Forelimb muscle (tissue), 1 donor: Measurements from ENCODE around the gene GPR152. TPM values are rescaled to one million over a fixed set of nuclear protein-coding genes. Genes with fewer than 3 reads are reported as not detected.

Experiments
- DNase-seq: peaks from one replicate; pipeline ENCODE4 v3.0.0-alpha.2; 2013; ENCODE audit warnings: low read depth
- polyA plus RNA-seq: library from polyadenylated mRNA; unstranded; fragments of 120-200 nt; gene quantifications from one replicate; pipeline ENCODE4 v1.2.1, GENCODE V29; 2013; ENCODE audit not compliant: insufficient read length

The GPR152 gene
- polyA plus RNA-seq, 1 donor, result not detected

- DNase-seq, result no peak
Observed at GRCh38 chr11:67423891-67424613, 28.5 kb downstream of the GPR152 start.

DNA sequence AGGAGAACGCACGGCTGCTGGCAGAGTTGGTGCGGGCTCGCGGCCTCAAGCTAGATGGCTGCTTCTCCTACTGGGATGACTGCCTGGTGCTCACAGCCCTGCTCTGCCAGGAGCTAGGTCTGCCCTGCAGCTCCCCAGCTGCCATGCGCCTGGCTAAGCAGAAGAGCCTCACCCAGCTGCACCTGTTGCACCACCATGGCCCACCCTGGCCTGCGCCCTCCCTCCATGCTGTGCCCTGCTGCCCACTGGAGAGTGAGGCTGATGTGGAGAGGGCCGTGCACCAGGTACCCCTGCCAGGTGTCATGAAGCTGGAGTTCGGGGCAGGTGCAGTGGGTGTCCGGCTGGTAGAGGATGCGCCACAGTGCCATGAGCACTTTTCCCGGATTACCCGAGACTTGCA lies 29.1 kb downstream of the GPR152 start:
- no peak for DNase-seq

DNA sequence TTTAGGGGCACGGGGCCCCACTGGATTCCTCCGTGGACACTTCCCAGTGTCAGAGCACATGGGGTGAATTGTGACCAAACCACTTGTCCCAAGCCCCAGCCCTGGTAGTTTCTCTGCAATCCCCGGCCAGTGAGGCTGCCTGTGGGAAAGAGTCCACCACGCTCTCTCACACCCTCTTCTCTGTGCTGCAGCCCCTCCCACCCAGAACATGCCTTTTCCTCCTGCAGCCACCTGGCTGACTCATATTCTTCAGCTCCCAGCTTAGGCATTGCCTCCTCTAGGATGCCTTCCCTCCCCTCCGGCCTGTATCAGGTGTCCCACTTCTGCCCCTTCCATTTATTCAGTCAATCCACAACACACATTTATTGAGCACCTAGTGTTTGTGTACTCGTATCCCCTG lies 29.6 kb downstream of the GPR152 start:
- no peak for DNase-seq

DNA sequence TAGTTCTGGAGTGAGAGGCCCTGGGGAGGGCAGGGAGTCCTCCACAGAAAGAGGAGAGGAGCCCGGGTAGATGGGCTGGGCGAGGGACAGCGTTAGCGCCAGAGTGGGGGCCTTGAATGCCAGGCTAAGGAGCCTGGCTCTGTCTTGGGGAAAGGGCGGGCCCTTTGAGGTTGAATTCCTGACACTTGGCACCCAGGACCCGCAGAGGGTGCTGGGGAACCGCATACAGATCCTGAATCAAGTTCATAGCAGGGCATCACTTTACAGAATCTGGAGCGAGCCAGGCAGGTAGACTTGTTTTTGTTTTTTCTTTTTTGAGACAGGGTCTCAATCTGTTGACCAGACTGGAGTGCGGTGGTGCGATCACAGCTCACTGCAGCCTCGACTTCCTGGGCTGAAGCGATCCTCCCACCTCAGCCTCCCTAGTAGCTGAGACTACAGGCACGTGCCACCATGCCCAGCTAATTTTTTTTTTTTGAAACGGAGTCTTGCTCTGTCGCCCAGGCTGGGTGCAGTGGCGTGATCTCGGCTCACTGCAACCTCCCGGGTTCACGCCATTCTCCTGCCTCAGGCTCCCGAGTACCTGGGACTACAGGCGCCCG lies 31.0 kb downstream of the GPR152 start:
- no peak for DNase-seq

- no peak for DNase-seq
Observed at GRCh38 chr11:67420646-67421429, 31.7 kb downstream of the GPR152 start.

DNA sequence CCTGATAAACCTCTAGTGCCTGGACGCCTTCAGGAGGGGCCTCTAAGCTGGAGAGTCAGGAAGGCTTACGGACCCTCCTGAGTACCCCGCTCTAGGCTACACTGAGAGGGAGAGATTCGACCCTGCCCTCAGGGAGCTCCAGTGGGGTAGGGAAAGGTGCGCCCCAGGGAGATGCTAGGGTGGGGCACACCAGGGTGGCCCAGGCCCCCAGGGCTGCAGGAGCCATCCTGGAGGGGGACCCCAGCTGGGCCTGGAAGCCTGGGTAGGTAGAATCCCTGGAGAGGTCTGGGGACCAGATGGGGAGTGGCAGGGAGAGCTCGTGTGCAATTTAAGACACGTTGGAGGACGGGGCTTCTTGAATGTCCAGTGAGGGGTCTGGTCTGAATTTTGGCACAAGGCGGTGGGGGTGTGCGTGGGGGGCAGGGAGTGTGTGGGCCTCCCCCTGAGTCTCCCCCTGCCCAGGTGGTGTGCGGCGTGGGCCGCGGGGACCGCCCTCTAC lies 32.3 kb downstream of the GPR152 start:
- DNase-seq, result no peak

DNA sequence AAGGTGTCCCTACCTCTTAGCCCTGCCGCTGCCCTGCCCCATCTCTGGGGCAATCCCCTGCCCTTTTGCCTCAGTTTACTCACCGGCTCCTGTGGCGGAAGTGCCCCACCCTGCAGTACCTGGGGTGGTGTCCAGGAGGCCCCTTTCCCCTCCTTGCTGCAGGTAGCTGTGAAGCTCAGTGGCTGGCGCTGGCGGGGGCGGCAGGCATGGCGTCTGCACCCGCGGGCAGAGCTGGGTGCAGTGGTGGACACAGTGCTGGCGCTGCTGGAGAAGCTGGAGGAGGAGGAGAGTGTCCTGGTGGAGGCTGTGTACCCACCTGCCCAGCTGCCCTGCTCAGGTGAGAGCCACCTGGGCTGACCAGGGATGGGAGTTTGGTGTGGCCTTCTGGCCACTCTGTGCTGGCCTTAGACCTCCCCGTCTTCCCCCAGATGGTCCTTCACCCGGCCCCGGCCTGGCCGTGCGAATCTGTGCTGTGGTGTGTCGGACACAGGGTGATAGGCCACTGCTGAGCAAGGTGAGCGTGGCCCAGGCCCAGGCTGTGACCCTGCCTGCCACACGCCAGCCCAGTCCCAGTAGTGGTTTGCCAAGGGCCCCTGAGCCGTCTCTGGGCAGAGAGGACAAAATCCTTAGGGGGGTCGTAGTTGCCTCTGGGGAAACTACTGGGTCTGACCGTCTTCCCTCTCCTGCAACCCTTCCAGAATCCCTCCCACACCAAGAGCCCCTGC lies 33.0 kb downstream of the GPR152 start:
- no peak for DNase-seq

DNA sequence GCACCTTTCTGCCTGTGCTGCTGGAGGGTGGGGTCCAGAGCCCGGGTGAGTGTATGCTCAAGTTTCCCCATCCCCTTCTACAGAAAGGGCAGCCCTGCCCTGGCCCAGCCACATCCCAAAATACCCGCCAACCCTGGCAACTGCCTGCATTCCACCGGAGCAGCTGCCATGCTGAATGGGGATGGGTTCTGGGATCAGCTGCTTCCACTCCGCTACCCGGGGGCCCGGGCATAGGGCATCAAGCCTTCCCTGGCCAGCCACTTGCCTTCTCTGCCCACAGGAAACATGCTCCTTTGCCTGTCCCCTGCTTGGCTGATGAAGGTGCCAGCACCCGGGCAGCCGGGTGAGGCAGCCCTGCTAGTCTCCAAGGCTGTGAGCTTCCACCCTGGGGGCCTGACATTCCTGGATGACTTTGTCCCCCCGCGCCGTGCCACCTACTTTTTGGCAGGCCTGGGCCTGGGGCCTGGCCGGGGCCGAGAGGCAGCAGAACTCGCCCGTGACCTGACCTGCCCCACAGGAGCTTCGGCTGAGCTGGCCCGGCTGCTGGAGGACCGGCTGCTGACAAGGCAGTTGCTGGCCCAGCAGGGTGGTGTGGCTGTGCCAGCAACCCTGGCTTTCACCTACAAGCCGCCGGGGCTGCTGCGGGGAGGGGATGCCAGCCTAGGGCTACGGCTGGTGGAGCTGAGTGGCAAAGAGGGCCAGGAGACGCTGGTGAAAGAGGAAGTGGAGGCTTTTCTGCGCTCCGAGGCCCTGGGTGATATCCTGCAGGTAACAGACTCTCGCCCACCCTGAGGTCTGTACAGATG lies 33.9 kb downstream of the GPR152 start:
- DNase-seq, result no peak

GRCh38 chr11:67417425-67417824 lies 35.1 kb downstream of the GPR152 start:
- no peak for DNase-seq

DNA sequence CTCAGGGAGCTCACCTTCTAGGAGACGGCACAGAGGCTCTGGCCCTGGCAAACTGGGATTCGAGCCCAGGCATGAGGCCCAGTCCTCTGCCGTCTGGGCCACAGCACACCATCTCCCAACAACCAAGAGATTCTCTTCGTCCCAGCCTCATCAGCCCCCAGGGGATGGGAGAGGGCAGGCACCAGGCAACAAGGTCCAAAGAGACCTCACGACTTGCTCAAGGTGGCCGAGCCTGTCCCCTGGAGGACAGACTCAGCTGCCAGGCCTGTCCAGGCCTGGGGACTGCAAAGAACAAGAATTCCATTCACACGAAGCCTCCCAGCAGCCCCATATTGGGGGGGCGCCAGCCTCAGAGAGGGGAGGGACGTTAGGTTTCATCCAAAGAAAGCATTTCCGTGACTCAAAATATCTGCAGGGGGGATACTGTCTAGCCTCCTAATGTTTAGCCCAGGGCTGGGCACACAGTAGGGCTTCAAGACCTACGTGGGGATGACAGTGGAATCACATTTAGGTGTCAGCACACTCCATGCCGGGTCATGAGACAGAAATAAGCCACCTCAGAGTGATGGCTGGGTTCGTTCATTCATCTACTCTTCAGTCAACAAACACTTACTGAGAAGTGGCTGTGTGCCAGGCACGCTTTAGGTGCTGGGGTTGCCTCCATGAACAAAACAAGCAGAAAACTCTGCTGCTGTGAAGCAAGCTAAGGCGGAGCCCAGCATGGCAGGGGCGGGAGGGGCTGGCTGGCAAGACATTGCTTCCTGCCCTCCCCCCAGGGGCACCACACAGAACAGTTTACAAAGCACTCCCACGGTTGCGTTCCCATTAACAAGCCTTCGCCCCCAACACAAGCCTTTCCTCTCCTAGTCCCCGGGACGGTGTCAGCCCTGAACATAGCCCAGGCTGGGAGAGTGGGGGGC lies 35.9 kb downstream of the GPR152 start:
- no peak for DNase-seq

GRCh38 chr11:67415501-67416304 lies 36.8 kb downstream of the GPR152 start, which contains the start of gene CARNS1:
CARNS1 (plus strand) TSS chr11:67415678; CDS start chr11:67416200, 522 bp downstream.
- no peak for DNase-seq

GRCh38 chr11:67413266-67413849 lies 39.2 kb downstream of the GPR152 start:
- DNase-seq, result no peak

DNA sequence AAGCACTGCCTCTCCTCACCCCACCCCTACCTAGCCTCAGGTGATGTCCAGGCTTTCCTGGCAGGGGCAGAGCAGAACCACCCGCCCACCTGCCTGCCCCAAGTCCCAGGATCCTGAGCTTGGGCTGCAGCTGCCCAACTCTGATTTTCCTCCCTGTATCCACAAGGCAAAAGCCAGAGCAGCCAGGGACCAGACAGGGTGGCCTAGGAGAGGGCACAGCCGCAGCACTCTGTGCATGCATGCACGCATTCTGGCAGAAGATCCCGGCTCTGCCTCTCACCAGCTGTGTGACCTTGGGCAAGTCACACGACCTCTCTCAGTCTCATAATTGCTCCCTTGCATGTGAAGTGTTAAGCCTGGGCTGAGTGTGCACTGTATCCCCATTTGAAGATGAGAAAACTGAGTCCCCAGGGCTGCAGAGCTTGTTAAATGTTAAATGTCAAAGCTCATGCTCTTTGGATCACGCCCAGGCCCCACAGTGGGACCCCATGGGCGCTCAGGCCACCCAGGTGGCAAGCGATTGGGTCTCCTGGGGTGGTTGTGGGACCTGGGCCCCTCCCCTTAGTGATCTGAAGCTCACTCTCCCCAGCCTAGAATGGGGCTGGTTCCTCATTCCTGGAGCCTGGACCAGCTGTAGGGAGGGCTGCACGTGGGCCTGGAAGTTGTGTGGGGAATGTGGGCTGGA lies 39.9 kb downstream of the GPR152 start:
- no peak for DNase-seq

DNA sequence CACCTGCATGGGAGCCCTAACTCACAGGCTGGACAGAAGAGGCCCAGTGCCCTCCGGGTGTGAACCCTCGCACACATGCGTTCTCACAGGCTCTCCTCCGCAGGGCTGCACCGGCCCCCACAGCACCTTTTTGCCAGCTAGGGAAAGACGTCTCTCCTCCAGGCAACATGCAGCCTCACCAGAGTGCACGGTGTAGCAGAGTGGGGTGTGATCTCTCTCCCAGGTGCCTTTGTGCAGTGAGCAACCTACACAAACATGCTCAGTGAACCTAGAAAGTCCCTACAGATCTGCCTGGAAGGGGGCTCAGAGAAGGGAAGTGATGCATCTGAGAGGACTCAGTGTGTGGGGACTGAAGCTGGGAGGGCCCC lies 40.8 kb downstream of the GPR152 start:
- no peak for DNase-seq

DNA sequence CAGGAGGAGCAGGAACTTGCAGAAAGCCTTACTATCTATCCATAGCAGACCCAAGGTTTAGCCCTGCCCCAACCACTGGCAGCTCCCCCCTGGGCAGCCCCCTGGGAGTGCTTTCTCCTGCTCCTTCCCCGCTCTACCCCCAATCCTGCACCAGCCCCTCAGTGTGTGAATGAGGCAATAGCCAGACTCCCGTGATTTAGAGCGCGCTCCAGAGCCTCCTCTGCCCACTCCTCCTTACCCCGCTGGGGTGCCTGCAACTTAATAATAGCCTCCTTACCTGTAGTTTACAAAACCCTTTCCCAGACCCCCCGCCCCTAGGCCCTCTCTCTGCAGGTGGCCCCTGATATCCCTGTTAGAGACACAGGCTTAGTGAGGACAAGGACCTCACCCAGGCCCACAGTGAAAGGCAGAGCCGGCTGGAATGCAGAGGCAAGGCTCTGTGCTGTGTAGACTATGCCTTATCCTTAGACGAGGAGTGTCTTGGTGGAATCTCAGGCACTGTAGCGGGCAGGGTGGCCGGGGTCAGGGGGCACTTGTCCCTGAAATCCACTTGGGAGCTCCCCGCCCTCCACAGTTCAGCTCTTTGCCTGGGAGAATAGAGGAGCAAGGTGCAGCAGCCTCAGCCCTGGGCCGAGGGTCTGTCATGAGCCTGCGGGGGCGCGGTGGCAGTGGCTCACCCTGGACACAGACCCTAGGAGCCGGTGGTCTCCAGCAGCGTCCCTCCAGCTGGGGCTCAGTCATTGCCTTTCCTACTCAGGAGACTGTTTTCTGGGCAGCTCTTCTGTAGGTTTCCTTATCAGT lies 41.3 kb downstream of the GPR152 start:
- DNase-seq, result no peak

- DNase-seq, result no peak
Observed at GRCh38 chr11:67410369-67410831, 42.1 kb downstream of the GPR152 start.

DNA sequence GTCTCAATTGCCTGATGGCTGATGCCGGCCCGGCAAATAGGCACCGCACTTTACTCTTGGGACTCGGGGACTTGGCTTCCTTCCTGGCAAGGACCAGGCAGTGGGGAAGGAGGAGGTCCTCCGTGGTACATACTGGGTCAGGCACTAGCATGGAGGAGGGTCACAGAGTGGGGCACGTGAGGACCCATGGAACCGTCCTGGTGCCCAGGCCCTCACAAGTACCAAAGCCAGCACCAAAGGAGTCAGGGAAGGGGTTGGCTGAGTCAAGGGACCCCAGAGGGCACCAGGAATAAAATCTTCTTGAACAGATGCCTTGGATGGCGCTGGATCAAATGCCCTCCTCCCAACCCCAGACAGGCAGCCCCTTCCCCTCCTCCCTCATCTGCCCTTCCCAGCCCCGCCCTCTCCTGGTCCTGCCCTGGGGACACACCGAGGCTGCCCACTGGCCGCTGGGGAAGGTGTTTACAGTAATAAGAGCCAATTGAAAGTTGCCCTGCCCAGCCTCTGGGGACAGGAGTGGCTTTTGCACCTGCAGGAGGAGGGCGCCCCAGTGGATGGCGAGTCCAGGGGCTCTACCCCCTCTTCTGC lies 42.7 kb downstream of the GPR152 start:
- no peak for DNase-seq
